ENCODE data around the gene NIFK.

DNA sequence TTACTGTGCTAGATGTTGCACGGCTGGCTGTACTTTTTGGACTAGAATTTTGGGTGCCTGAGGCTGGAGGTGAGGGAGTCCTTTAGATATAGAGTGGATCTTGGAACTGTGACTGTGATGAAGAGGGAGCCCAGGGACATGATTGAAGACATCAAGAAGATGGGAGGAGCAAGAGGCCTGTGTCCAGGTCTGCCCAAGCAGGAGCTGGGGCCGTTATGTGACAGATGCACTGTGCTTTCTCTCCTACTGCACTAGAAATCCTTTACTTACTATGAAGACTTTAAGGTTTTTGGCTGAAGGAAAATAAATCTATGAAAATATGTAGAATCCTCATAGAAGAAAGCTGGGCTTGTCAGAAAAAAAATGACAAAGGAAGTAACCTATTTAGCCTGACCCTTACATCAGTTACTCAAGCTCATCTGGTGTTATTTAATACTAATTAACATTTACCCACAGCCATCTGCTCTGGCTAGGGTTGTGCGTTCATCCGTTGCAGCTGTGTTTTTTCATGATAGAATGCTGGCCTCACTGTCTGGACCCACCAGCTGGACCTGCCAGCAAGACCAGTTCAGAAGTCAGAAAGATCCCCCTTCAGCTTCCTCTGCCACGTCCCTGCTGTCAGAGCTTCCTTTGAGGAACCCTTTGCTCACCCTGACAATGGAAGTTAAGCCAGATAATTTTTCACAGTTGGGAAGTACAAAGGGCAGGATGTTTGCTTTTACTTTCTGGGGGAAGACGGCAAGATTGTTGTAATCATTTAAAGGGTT lies 35.5 kb upstream of the NIFK start:
- no peak for TF ChIP-seq ZNF600 (tag by site-specific recombination; IDR thresholded peaks at IDR 0.05)
- TF ChIP-seq, protein P1, sequence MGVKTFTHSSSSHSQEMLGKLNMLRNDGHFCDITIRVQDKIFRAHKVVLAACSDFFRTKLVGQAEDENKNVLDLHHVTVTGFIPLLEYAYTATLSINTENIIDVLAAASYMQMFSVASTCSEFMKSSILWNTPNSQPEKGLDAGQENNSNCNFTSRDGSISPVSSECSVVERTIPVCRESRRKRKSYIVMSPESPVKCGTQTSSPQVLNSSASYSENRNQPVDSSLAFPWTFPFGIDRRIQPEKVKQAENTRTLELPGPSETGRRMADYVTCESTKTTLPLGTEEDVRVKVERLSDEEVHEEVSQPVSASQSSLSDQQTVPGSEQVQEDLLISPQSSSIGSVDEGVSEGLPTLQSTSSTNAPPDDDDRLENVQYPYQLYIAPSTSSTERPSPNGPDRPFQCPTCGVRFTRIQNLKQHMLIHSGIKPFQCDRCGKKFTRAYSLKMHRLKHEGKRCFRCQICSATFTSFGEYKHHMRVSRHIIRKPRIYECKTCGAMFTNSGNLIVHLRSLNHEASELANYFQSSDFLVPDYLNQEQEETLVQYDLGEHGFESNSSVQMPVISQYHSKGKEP (tag by site-specific recombination; IDR thresholded peaks at IDR 0.05) = no peak

All from HEK293 (cell line).